GM18951 (cell line): ENCODE measurements around the gene CRYBB1.

Source experiments
- POLR2A ChIP-seq: IDR thresholded peaks from 4 replicates; pipeline ENCODE4 v1.6.1; 2011; ENCODE audit warnings: mild to moderate bottlenecking; ENCODE audit not compliant: insufficient read length, insufficient read depth; ENCODE audit errors: extremely low read depth
- in situ Hi-C: fragments of 300-500 bp; cut with MboI; formaldehyde crosslinking; loops from one replicate; pipeline ENCODE4 v1.12.0; 2022; ENCODE audit warnings: low sequenced_read_pairs, mixed read lengths, inconsistent platforms; ENCODE audit not compliant: unreplicated experiment

The CRYBB1 gene

GRCh38 chr22:26609287-26609686, 8.5 kb downstream of the CRYBB1 start:
- TF ChIP-seq POLR2A = no peak
- in situ Hi-C loops = no loop called here

GRCh38 chr22:26608129-26608528, 9.7 kb downstream of the CRYBB1 start:
- in situ Hi-C loops = no loop called here
- TF ChIP-seq POLR2A = no peak

GRCh38 chr22:26606611-26607010, 11.2 kb downstream of the CRYBB1 start:
- TF ChIP-seq POLR2A = no peak
- in situ Hi-C loops = no loop called here

- no peak for TF ChIP-seq POLR2A
- in situ Hi-C loops = no loop called here
Measured at GRCh38 chr22:26604368-26604767, 13.5 kb downstream of the CRYBB1 start.

- no peak for TF ChIP-seq POLR2A
- in situ Hi-C loops = no loop called here
Measured at GRCh38 chr22:26602127-26602526, 15.7 kb downstream of the CRYBB1 start.

- no peak for TF ChIP-seq POLR2A
- in situ Hi-C loops = no loop called here
Measured at GRCh38 chr22:26601726-26602125, 16.1 kb downstream of the CRYBB1 start.

GRCh38 chr22:26599505-26599904, 18.3 kb downstream of the CRYBB1 start:
- in situ Hi-C loops = no loop called here
- TF ChIP-seq POLR2A = no peak

GRCh38 chr22:26597480-26597879, 20.3 kb downstream of the CRYBB1 start:
- no peak for TF ChIP-seq POLR2A
- in situ Hi-C loops = no loop called here

- in situ Hi-C loops = no loop called here
- no peak for TF ChIP-seq POLR2A
Measured at GRCh38 chr22:26597026-26597425, 20.8 kb downstream of the CRYBB1 start.

GRCh38 chr22:26593763-26594162, 24.1 kb downstream of the CRYBB1 start:
- TF ChIP-seq POLR2A = no peak

GRCh38 chr22:26592421-26592891, 25.4 kb downstream of the CRYBB1 start:
- TF ChIP-seq POLR2A = peak; percentile 44
- in situ Hi-C loops = no loop called here

More at GRCh38 chr22:26593763-26594162, 24.1 kb downstream of the CRYBB1 start:
- in situ Hi-C loops = no loop called here

- in situ Hi-C loops = no loop called here
- TF ChIP-seq POLR2A = peak; percentile 91
Measured at GRCh38 chr22:26589845-26590736, 27.7 kb downstream of the CRYBB1 start, which contains the start of gene TPST2. Gene TPST2 (minus strand): TSS chr22:26590132. CDS start chr22:26541630, 48,502 bp downstream.

- TF ChIP-seq POLR2A = no peak
- in situ Hi-C loops = no loop called here
Measured at GRCh38 chr22:26589367-26589844, 28.4 kb downstream of the CRYBB1 start.

GRCh38 chr22:26588729-26589366, 29.0 kb downstream of the CRYBB1 start:
- TF ChIP-seq POLR2A = no peak
- in situ Hi-C loops = no loop called here

- in situ Hi-C loops = no loop called here
- no peak for TF ChIP-seq POLR2A
Measured at GRCh38 chr22:26587991-26588613, 29.7 kb downstream of the CRYBB1 start.
